Kidney (tissue), 14 donors: ENCODE data around the gene SHISA6. TPM values are rescaled to one million over a fixed set of nuclear protein-coding genes. Genes with fewer than 3 reads are reported as not detected.

Source experiments
- DNase-seq, 5 donors: peaks; one replicate each; pipeline ENCODE4 v3.0.0-alpha.2; 2013 to 2020
- FAIRE-seq: peaks from 2 replicates; lab custom pipeline; 2012; peaks lifted over from hg19 to GRCh38; lab: Jason Lieb, UNC
- H3K27ac ChIP-seq, 2 donors: one replicate each; pipeline ENCODE4 v1.7.0; 2013; ENCODE audit warnings: low read depth in 2 of 2, low read length in 2 of 2, inconsistent platforms in 1 of 2
- H3K27me3 ChIP-seq: one replicate; pipeline ENCODE4 v1.7.1; 2013; ENCODE audit warnings: low read length, inconsistent platforms; ENCODE audit not compliant: control insufficient read depth, insufficient read depth
- H3K36me3 ChIP-seq, 3 donors: one replicate each; pipeline versions ENCODE4 v1.7.0 to v1.7.1; 2013; ENCODE audit warnings: low read length in 3 of 3, control low read depth in 1 of 3, inconsistent platforms in 1 of 3; ENCODE audit not compliant: insufficient read depth in 3 of 3, control insufficient read depth in 2 of 3
- H3K4me1 ChIP-seq, 3 donors: one replicate each; pipeline versions ENCODE4 v1.7.0 to v1.7.1; 2013; ENCODE audit warnings: low read length in 3 of 3, inconsistent platforms in 1 of 3, low read depth in 1 of 3; ENCODE audit not compliant: control insufficient read depth in 2 of 3, insufficient read depth in 2 of 3
- H3K4me3 ChIP-seq, 3 donors: one replicate each; pipeline versions ENCODE4 v1.7.0 to v1.8.1; 2013; ENCODE audit warnings: low read length in 3 of 3, control low read depth in 1 of 3, inconsistent platforms in 1 of 3
- H3K9ac ChIP-seq, 3 donors: one replicate each; pipeline versions ENCODE4 v1.7.0 to v1.7.1; 2013; ENCODE audit warnings: low read length in 3 of 3, control low read depth in 1 of 3, inconsistent platforms in 1 of 3
- H3K9me3 ChIP-seq, 3 donors: one replicate each; pipeline versions ENCODE4 v1.7.0 to v1.7.1; 2013; ENCODE audit warnings: low read length in 3 of 3, control low read depth in 1 of 3, inconsistent platforms in 1 of 3; ENCODE audit not compliant: control insufficient read depth in 2 of 3, insufficient read depth in 1 of 3
- intact Hi-C: fragments of 100-400 bp; cut with DNase I; formaldehyde crosslinking; loops from one replicate; pipeline ENCODE4 v1.11.1; 2022
- polyA plus RNA-seq: library from polyadenylated mRNA; stranded (reverse); fragments of 350-450 nt; fragmentation: Illumina TruSeq; extraction: RNeasy Lipid Tissue Mini Kit (QIAGEN cat#74804); gene quantifications from one replicate; pipeline ENCODE4 v1.2.3, GENCODE V29; 2014; ENCODE audit warnings: low read depth, low replicate concordance; ENCODE audit not compliant: insufficient read depth
- total RNA-seq: library from RNA; stranded (reverse); fragmentation: NEBNext Ultra II Directional; extraction: Animal tissue kit (Norgen Biotek cat#: 25700); gene quantifications from one replicate; pipeline ENCODE4 v1.2.1, GENCODE V29; 2021
- TF ChIP-seq, protein P1 (sequence below): IDR thresholded peaks from 3 replicates; pipeline ENCODE4 v1.5.1; 2012; ENCODE audit warnings: mild to moderate bottlenecking, moderate library complexity, borderline replicate concordance; ENCODE audit not compliant: insufficient read depth; ENCODE audit errors: extremely low read depth
- donor health status: control.
- donor health status: control.
- donor health status: control.
- donor health status: control.
- donor health status: control.
- donor health status: DM: yes; HTN: yes; CAD: no.
- donor health status: Normal renal cell carcinoma (clear cell type).

Gene SHISA6
- total and polyA plus RNA-seq, 2 donors from 2014 or later: 0.84 to 1.0 TPM

DNA sequence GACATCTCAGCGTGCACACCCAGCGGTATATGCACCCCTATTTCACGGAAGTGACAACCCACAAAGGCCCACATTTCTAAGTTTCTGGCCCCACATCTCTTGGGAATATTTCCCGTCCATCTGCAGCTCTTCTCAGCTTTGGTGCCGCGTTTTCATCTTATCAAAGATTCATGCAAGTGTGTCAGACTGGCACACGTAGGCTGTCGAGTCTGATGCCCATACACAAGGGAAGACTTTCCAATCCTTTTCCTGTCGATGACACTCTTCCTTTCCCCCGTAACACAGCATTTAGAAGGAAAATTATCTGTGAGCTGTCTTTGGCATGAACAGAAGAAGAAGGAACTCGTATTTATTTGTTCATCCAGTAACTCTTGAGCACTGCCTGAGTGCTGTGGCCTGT, 83.0 kb downstream of the SHISA6 start:
- intact Hi-C loops: no loop called here
- Histone ChIP-seq H3K27ac (no peak overlapping the region), H3K27me3 (no peaks in the 10 kb centered on the region), H3K4me3 (no peak overlapping the region), H3K4me1 (no peaks in the 10 kb centered on the region), H3K9me3 (no peaks in the 10 kb centered on the region), H3K9ac (no peak overlapping the region), H3K36me3 (no peaks in the 10 kb centered on the region)
- DNase-seq: no peak
- FAIRE-seq: no peak
- TF ChIP-seq, protein P1, sequence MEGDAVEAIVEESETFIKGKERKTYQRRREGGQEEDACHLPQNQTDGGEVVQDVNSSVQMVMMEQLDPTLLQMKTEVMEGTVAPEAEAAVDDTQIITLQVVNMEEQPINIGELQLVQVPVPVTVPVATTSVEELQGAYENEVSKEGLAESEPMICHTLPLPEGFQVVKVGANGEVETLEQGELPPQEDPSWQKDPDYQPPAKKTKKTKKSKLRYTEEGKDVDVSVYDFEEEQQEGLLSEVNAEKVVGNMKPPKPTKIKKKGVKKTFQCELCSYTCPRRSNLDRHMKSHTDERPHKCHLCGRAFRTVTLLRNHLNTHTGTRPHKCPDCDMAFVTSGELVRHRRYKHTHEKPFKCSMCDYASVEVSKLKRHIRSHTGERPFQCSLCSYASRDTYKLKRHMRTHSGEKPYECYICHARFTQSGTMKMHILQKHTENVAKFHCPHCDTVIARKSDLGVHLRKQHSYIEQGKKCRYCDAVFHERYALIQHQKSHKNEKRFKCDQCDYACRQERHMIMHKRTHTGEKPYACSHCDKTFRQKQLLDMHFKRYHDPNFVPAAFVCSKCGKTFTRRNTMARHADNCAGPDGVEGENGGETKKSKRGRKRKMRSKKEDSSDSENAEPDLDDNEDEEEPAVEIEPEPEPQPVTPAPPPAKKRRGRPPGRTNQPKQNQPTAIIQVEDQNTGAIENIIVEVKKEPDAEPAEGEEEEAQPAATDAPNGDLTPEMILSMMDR: no peak

DNA sequence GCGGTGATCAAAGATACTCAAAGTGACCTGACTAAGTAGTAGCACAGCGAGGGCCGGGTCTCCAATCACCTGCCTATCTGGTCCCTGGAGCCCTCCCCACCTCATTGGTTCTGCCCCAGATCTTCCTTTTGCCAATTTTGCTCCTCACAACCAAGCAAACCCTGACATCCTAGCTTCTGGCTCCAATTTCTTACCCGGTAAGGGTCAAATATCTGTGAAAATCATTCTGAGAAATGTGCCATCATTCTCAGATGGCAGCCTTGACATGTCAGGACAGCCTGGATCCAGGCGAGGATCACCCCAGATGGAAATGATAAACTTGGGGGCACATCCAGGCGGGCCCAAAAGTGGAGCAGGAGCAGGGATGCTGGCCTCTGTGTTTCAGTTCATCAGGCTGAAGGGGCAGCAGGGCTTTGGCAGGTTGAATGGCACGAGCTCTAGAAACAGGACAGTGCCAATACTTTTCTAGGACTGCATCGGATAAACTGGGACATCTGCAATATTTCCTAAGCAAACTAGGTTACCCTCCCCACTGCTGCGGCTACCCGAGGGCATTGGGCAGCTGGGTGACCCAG, 83.9 kb downstream of the SHISA6 start:
- intact Hi-C loops: no loop called here
- no peak for FAIRE-seq
- DNase-seq: no peak
- Histone ChIP-seq H3K36me3 (no peaks in the 10 kb centered on the region), H3K9ac (no peak overlapping the region), H3K4me3 (no peak overlapping the region), H3K4me1 (no peaks in the 10 kb centered on the region), H3K27me3 (no peaks in the 10 kb centered on the region), H3K27ac (no peak overlapping the region), H3K9me3 (no peaks in the 10 kb centered on the region)
- TF ChIP-seq, protein P1: no peak

DNA sequence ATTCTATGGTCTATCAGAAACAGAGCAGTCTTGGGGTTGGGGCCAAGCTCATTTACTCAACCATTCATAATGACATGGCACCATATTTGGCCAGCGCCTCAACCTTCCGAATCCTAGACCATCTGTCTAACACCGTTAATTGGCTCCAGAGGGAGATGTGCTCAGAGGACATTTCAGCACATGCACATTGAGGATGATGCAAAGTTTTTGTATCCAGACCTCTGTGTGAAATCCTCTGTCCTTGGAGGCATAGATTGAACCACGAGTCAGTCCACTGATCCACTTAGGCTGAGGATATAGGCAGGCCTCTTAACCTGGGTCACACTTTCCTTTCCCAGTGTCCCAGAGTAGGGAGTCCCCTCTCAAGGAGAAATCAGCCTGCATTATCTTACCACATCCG, 85.5 kb downstream of the SHISA6 start:
- DNase-seq (no peak), FAIRE-seq (no peak)
- Histone ChIP-seq H3K9ac (no peak overlapping the region), H3K27ac (no peak overlapping the region), H3K9me3 (no peaks in the 10 kb centered on the region), H3K4me1 (no peaks in the 10 kb centered on the region), H3K36me3 (no peaks in the 10 kb centered on the region), H3K27me3 (no peaks in the 10 kb centered on the region), H3K4me3 (no peak overlapping the region)
- intact Hi-C loops: no loop called here
- TF ChIP-seq, protein P1: no peak

DNA sequence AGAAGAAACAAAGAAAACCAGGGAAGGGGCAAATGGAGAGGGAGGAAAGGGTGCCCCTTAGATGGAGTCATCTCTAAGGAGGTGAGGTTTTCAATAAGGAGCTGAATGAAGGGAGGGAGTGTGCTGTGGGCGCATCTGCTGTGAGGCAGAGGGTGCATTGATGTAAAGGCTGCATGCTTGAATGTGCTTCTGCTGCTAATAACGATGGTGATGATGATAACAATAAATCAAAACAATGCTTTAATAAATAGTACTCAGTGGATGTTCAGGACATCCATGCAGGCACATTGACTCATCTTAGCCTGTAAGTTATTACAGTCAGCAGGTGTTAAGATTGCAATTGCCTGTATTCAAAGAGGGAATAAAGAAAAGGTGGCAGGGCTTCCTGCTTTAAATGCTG, 87.8 kb downstream of the SHISA6 start:
- TF ChIP-seq, protein P1: no peak
- Histone ChIP-seq H3K4me3 (no peak overlapping the region), H3K4me1 (peaks cover 0 to 4% (median 1%) of the 10 kb centered on the region in 3 donors), H3K27ac (no peak overlapping the region), H3K9ac (no peak overlapping the region), H3K36me3 (no peaks in the 10 kb centered on the region), H3K27me3 (no peaks in the 10 kb centered on the region), H3K9me3 (no peaks in the 10 kb centered on the region)
- no peak for FAIRE-seq
- intact Hi-C loops: no loop called here
- DNase-seq: no peak
